Mammary epithelial cell (primary cell): ENCODE data around the gene SEMA3A.

ENCODE experiments used
- CTCF ChIP-seq, 2 donors: IDR thresholded peaks in 1 of 2; conservative IDR thresholded peaks in 1 of 2; 2 replicates each; pipeline ENCODE4 v1.5.1; 2011 to 2012; ENCODE audit warnings: inconsistent platforms in 2 of 2, low read length in 2 of 2, mild to moderate bottlenecking in 2 of 2, control low read depth in 1 of 2, low read depth in 1 of 2; ENCODE audit not compliant: insufficient read depth in 1 of 2; ENCODE audit errors: extremely low read depth in 1 of 2
- EZH2 ChIP-seq: IDR thresholded peaks from 2 replicates; pipeline ENCODE4 v1.6.1; 2012; ENCODE audit warnings: low read length, inconsistent platforms, borderline replicate concordance

- no peak for TF ChIP-seq CTCF (conservative IDR thresholded peaks at IDR 0.05 in 1 of 2, IDR thresholded peaks at IDR 0.05 in 1 of 2; ENCODE audit: extremely low read depth in 1 of 2, insufficient read depth in 1 of 2, low read depth in 1 of 2, low read length in 2 of 2)
- no peak for TF ChIP-seq EZH2
Observed at GRCh38 chr7:83913174-83913573, 281.4 kb downstream of the SEMA3A start.
